ENCODE measurements around the gene VEZF1. TPM values are rescaled to one million over a fixed set of nuclear protein-coding genes. Genes with fewer than 3 reads are reported as not detected.
A peak's percentile ranks its signal among the peaks of the same experiment; 100 is the strongest.

VEZF1 gene
- total RNA-seq, 1 donor from 2014 or later = 30.3 TPM

DNA sequence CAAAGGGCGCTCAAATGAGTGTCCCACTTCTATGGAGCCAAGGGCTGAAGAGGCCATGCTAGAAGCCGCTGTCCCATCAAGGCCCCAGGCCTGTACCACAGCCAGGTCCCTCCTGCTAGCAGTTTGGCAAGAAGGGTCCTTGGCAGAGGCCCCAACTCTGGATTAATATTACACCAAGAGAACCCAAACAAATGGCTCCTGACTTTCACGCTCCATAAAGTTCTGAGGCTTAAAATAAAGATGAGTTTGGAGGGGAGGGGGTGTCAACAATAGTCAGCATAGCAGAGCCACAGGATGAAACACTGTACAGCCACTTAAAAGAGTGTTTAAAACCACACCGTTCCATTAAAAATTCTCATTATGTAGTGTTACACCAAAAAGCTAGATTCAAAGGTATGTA, 63.4 kb downstream of the VEZF1 start:
- Histone ChIP-seq H3K4me1 (ENCODE audit: control insufficient read depth in 3 of 3, insufficient read depth in 3 of 3, low read length in 3 of 3) (peaks cover 70 to 79% (median 75%) of the 10 kb centered on the region in 3 donors), H3K27ac (ENCODE audit: low read depth, low read length) (peak overlapping the region; percentile 42), H3K36me3 (ENCODE audit: control insufficient read depth in 3 of 3, insufficient read depth in 3 of 3, low read length in 3 of 3) (peaks cover 0 to 2% (median 2%) of the 10 kb centered on the region in 3 donors), H3K9me3 (ENCODE audit: control insufficient read depth in 3 of 3, low read length in 3 of 3) (no peaks in the 10 kb centered on the region), H3K27me3 (ENCODE audit: control insufficient read depth in 3 of 3, insufficient read depth in 3 of 3, low read length in 3 of 3) (no peaks in the 10 kb centered on the region), H3K9ac (ENCODE audit: low read depth in 1 of 3, low read length in 3 of 3) (peak overlapping the region in 1 of 3 donors; percentile 62), H3K4me3 (ENCODE audit: low read length in 3 of 3) (no peak overlapping the region)

Small RNA genes lying within 50 kb of the gene (small RNA-seq; reads per million reads assigned to genes)
- not detected for gene AC015813.4

Other genes with a start within 250 kb of the VEZF1 start
- not detected for gene CCDC182, start 243.0 kb downstream of the VEZF1 start, total RNA-seq
- 10.4 TPM for gene MRPS23, start 138.2 kb downstream of the VEZF1 start, total RNA-seq
- gene CUEDC1, start 32.8 kb downstream of the VEZF1 start, total RNA-seq = 10.4 TPM
- gene SRSF1, start 19.0 kb upstream of the VEZF1 start, total RNA-seq = 224 TPM
- gene DYNLL2, start 95.2 kb upstream of the VEZF1 start, total RNA-seq = 18.3 TPM
- not detected for gene OR4D1, start 160.1 kb upstream of the VEZF1 start, total RNA-seq
- not detected for gene OR4D2, start 178.7 kb upstream of the VEZF1 start, total RNA-seq
- gene EPX, start 204.5 kb upstream of the VEZF1 start, total RNA-seq = 0.52 TPM
- gene MKS1, start 231.0 kb upstream of the VEZF1 start, total RNA-seq = 10.4 TPM

Measured in skeletal muscle tissue (tissue), 5 donors.